ENCODE measurements around the gene CDK19. TPM values are rescaled to one million over a fixed set of nuclear protein-coding genes. Genes with fewer than 3 reads are reported as not detected.

CDK19 gene
- total and polyA plus RNA-seq, 2 donors (not counting 1 experiment from before 2014, with no cell fraction given) = 11.2 to 11.3 TPM

DNA sequence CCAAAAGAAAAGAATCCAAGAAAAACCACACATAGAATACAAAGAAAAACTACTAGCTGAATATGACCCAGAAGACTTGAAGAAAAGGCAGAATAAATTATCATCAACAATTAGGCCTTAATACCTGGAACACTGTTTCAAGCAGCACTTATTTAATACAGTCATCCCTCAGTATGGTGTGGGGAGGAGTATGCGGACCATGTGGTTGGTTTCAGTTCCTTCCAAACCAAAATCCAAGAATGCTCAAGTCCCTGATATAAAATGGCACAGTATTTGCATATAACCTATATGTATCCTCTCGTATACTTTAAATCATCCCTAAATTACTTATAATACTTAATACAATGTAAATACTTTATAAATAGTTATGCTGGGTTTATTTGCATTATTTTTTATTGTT lies 16.1 kb downstream of the CDK19 start:
- Histone ChIP-seq H3K4me3 (replicated peaks in 1 of 4; ENCODE audit: control extremely low read depth in 1 of 4, insufficient read depth in 1 of 4, low read depth in 3 of 4, low read length in 4 of 4) (no peak overlapping the region), H3K4me2 (ENCODE audit: extremely low read depth, insufficient read depth, low read length) (no peak overlapping the region), H3K36me3 (ENCODE audit: control insufficient read depth, insufficient read depth, low read length) (no peaks in the 10 kb centered on the region), H2AFZ (ENCODE audit: low read length) (no peak overlapping the region), H3K27me3 (ENCODE audit: control insufficient read depth, insufficient read depth, low read length) (no peaks in the 10 kb centered on the region), H3K4me1 (ENCODE audit: control insufficient read depth, extremely low read depth, insufficient read depth, low read length) (no peaks in the 10 kb centered on the region), H3K9ac (ENCODE audit: insufficient read depth, low read length) (no peak overlapping the region), H3K9me3 (ENCODE audit: control insufficient read depth, insufficient read depth, low read depth, low read length) (no peaks in the 10 kb centered on the region), H3K27ac (ENCODE audit: insufficient read depth, low read length) (no peak overlapping the region), H3K79me2 (ENCODE audit: control insufficient read depth, insufficient read depth, low read length) (no peaks in the 10 kb centered on the region), H4K20me1 (ENCODE audit: control insufficient read depth, extremely low read depth, insufficient read depth, low read length) (no peaks in the 10 kb centered on the region)
- TF ChIP-seq EZH2 (IDR thresholded peaks at IDR 0.05; ENCODE audit: low read length, missing control alignments) (no peak), CTCF (conservative IDR thresholded peaks at IDR 0.05 in 1 of 2, IDR thresholded peaks at IDR 0.05 in 1 of 2; ENCODE audit: low read depth in 1 of 2, low read length in 2 of 2) (no peak)
- DNase-seq (ENCODE audit: low read depth in 2 of 2) = no peak

- no peaks in the 10 kb centered on the region for H3K27me3 ChIP-seq (ENCODE audit: control insufficient read depth, insufficient read depth, low read length)
- no peaks in the 10 kb centered on the region for H3K79me2 ChIP-seq (ENCODE audit: control insufficient read depth, insufficient read depth, low read length)
- no peak overlapping the region for H3K9ac ChIP-seq (ENCODE audit: insufficient read depth, low read length)
- no peak overlapping the region for H3K4me2 ChIP-seq (ENCODE audit: extremely low read depth, insufficient read depth, low read length)
- H2AFZ ChIP-seq (ENCODE audit: low read length) = no peak overlapping the region
- H3K4me1 ChIP-seq (ENCODE audit: control insufficient read depth, extremely low read depth, insufficient read depth, low read length) = no peaks in the 10 kb centered on the region
- H3K4me3 ChIP-seq (replicated peaks in 1 of 4; ENCODE audit: control extremely low read depth in 1 of 4, insufficient read depth in 1 of 4, low read depth in 3 of 4, low read length in 4 of 4) = no peak overlapping the region
- no peak overlapping the region for H3K27ac ChIP-seq (ENCODE audit: insufficient read depth, low read length)
- H4K20me1 ChIP-seq (ENCODE audit: control insufficient read depth, extremely low read depth, insufficient read depth, low read length) = no peaks in the 10 kb centered on the region
- DNase-seq (ENCODE audit: low read depth in 2 of 2) = no peak
- TF ChIP-seq EZH2 (IDR thresholded peaks at IDR 0.05; ENCODE audit: low read length, missing control alignments) = no peak
- TF ChIP-seq CTCF (conservative IDR thresholded peaks at IDR 0.05 in 1 of 2, IDR thresholded peaks at IDR 0.05 in 1 of 2; ENCODE audit: low read depth in 1 of 2, low read length in 2 of 2) = no peak
- H3K36me3 ChIP-seq (ENCODE audit: control insufficient read depth, insufficient read depth, low read length) = no peaks in the 10 kb centered on the region
- H3K9me3 ChIP-seq (ENCODE audit: control insufficient read depth, insufficient read depth, low read depth, low read length) = no peaks in the 10 kb centered on the region
Observed at GRCh38 chr6:110795271-110795670, 20.0 kb downstream of the CDK19 start.

- Histone ChIP-seq H3K9me3 (ENCODE audit: control insufficient read depth, insufficient read depth, low read depth, low read length) (no peaks in the 10 kb centered on the region), H4K20me1 (ENCODE audit: control insufficient read depth, extremely low read depth, insufficient read depth, low read length) (no peaks in the 10 kb centered on the region), H3K4me1 (ENCODE audit: control insufficient read depth, extremely low read depth, insufficient read depth, low read length) (no peaks in the 10 kb centered on the region), H3K36me3 (ENCODE audit: control insufficient read depth, insufficient read depth, low read length) (no peaks in the 10 kb centered on the region), H3K9ac (ENCODE audit: insufficient read depth, low read length) (no peak overlapping the region), H3K27ac (ENCODE audit: insufficient read depth, low read length) (no peak overlapping the region), H2AFZ (ENCODE audit: low read length) (no peak overlapping the region), H3K27me3 (ENCODE audit: control insufficient read depth, insufficient read depth, low read length) (no peaks in the 10 kb centered on the region), H3K4me3 (replicated peaks in 1 of 4; ENCODE audit: control extremely low read depth in 1 of 4, insufficient read depth in 1 of 4, low read depth in 3 of 4, low read length in 4 of 4) (no peak overlapping the region), H3K4me2 (ENCODE audit: extremely low read depth, insufficient read depth, low read length) (no peak overlapping the region), H3K79me2 (ENCODE audit: control insufficient read depth, insufficient read depth, low read length) (no peaks in the 10 kb centered on the region)
- TF ChIP-seq EZH2 (IDR thresholded peaks at IDR 0.05; ENCODE audit: low read length, missing control alignments) (no peak), CTCF (conservative IDR thresholded peaks at IDR 0.05 in 1 of 2, IDR thresholded peaks at IDR 0.05 in 1 of 2; ENCODE audit: low read depth in 1 of 2, low read length in 2 of 2) (no peak)
- DNase-seq (ENCODE audit: low read depth in 2 of 2) = no peak
Observed at GRCh38 chr6:110786696-110787095, 28.6 kb downstream of the CDK19 start.
